WI38 (cell line): ENCODE data around the gene TMPRSS9.
"Not testable (repeated sequence)": the region's sequence is repeated elsewhere in the genome, so short reads cannot be mapped to it uniquely, and the experiment has no call there.

Experiments
- H3K4me3 ChIP-seq: 2 replicates; pipeline ENCODE4 v1.5.1; 2011; ENCODE audit warnings: low read depth, mild to moderate bottlenecking, control low read depth, low read length
- TF ChIP-seq, protein P1 (sequence below): IDR thresholded peaks from 2 replicates; pipeline ENCODE4 v1.5.1; 2012; ENCODE audit warnings: low read depth, mild to moderate bottlenecking, control low read depth, low read length

TMPRSS9 gene

DNA sequence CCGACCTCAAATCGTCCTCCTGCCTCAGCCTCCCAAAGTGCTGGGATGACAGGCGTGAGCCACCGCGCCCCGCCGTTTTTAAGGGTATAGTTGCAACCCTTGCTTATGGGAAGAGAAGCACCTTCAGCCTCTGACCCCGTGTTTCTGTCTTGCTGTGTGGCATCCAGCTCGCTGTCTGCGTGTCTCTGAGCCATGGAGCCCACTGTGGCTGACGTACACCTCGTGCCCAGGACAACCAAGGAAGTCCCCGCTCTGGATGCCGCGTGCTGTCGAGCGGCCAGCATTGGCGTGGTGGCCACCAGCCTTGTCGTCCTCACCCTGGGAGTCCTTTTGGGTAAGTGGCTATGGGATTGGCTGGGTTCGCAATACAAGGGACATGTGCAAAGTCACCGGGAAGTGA is 29.5 kb downstream of the TMPRSS9 start:
- TF ChIP-seq, protein P1, sequence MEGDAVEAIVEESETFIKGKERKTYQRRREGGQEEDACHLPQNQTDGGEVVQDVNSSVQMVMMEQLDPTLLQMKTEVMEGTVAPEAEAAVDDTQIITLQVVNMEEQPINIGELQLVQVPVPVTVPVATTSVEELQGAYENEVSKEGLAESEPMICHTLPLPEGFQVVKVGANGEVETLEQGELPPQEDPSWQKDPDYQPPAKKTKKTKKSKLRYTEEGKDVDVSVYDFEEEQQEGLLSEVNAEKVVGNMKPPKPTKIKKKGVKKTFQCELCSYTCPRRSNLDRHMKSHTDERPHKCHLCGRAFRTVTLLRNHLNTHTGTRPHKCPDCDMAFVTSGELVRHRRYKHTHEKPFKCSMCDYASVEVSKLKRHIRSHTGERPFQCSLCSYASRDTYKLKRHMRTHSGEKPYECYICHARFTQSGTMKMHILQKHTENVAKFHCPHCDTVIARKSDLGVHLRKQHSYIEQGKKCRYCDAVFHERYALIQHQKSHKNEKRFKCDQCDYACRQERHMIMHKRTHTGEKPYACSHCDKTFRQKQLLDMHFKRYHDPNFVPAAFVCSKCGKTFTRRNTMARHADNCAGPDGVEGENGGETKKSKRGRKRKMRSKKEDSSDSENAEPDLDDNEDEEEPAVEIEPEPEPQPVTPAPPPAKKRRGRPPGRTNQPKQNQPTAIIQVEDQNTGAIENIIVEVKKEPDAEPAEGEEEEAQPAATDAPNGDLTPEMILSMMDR: no peak
- no peak overlapping the region for H3K4me3 ChIP-seq

DNA sequence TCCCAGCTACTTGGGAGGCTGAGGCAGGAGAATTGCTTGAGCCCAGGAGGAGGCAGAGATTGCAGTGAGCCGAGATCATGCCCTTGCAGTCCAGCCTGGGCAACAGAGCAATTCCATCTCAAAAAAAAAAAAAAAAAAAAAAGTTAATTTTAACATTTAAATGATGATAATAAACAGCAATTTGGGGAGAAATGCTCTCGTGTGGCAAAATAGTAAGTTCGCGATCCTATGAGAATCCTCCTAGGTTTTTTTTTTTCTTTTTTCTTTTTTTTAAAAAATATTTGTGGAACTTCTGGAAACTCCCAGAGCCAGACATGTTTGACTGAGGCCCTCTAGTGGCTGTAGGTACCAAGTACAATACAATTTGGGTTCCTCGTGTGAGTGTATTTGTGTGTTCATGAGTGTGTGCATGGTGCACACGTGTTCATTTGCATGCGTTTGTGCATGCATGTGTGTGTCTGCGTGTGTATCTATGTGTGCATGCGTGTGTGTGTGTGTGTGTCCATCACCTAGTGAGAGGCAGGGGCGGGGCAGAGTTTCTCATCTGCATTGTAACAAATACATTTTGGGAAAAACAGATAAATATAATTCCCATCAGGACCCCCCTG is 31.2 kb downstream of the TMPRSS9 start:
- H3K4me3 ChIP-seq: no peak overlapping the region
- TF ChIP-seq, protein P1: peak; percentile 78

DNA sequence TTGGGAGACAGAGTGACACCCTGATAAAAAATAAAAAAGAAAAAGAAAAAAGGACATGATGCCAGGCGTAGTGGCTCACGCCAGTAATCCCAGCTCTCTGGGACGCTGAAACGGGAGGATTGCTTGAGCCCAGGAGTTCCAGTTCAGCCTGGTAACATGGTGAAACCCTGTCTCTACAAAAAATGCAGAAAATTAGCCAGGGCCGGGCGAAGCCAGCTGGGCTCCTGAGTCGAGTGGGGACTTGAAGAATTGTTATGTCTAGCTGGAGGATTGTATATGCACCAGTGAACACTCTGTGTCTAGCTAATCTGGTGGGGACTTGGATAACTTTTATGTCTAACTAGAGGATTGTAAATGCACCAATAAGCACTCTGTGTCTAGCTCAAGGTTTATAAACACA is 32.3 kb downstream of the TMPRSS9 start:
- TF ChIP-seq, protein P1: no peak
- no peak overlapping the region for H3K4me3 ChIP-seq

DNA sequence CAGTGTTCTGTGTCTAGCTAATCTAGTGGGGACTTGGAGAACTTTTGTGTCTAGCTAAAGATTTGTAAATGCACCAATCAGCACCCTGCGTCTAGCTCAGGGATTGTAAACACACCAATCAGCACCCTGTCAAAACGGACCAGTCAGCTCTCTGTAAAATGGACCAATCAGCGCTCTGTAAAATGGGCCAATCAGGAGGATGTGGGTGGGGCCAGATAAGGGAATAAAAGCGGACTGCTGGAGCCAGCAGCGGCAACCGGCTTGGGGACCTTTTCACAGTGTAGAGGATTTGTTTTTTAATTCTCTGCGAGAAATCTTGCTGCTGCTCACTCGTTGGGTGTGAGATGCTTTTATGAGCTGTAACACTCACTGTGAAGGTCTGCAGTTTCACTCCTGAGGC is 32.8 kb downstream of the TMPRSS9 start:
- H3K4me3 ChIP-seq: not testable (repeated sequence)

DNA sequence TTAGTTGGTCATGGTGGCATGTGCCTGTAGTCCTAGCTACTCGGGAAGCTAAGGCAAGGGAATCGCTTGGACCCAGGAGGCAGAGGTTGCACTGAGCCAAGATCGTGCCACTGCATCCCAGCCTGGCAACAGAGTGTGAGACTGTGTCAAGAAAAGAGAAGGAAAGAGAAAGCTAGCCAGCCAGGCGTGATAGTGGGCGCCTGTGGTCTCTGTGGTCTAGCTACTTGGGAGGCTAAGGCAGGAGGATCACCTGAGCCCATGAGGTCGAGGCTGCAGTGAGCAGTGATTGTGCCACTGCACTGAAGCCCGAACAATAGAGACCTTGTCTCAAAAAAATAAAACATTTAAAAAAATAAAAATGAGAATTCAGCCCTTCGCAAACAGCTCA is 34.0 kb downstream of the TMPRSS9 start:
- TF ChIP-seq, protein P1: no peak
- H3K4me3 ChIP-seq: no peak overlapping the region

DNA sequence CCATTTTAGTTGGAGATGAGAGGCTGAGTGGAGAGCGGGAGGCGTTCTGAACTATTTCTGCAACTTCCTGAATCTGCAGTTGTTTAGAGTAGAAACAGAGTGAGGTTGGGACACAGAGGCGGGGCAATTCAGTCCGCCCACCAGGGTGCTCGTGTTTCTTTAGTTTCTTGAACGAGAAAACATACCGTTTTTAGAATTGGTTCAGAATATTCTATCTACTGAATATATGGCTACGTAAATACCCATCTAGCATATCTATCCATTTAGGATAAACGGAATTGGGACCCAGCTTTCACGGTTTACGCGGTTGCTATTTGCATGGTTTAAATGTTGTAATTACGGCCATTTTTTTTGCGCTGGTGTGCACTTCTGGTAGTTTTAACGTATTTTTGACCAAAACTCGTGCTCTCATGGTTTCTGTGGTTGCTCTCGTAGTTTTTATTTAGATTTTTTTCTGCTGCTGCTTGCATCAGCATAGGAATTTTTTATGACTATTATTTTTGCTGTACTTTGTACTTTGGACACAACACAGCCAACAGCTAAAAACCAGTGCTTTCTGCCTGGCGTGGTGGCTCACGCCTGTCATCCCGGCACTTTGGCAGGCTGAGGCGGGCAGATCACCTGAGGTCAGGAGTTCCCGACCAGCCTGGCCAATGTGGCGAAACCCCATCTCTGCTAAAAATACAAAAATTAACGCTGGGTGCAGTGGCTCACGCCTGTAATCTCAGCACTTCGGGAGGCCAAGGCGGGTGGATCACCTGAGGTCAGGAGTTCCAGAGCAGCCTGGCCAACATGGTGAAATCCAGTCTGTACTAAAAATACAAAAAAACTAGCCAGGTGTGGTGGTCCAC is 34.6 kb downstream of the TMPRSS9 start:
- no peak overlapping the region for H3K4me3 ChIP-seq
- TF ChIP-seq, protein P1: no peak

DNA sequence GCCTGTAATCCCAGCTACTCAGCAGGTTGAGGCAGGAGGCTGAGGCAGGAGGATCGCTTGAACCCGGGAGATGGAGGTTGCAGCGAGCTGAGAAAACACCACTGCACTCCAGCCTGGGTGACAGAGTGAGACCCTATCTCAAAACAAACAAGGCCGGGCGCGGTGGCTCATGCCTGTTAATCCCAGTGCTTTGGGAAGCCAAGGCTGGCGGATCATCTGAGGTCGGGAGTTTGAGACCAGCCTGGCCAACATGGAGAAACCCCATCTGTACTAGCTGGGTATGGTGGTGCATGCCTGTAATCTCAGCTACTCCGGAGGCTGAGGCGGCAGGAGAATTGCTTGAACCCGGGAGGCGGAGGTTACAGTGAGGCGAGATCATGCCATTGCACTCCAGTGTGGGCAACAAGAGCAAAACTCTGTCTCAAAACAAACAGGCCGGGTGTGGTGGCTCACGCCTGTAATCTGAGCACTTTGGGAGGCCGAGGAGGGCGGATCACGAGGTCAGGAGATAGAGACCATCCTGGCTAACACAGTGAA is 35.3 kb downstream of the TMPRSS9 start:
- H3K4me3 ChIP-seq: not testable (repeated sequence)

DNA sequence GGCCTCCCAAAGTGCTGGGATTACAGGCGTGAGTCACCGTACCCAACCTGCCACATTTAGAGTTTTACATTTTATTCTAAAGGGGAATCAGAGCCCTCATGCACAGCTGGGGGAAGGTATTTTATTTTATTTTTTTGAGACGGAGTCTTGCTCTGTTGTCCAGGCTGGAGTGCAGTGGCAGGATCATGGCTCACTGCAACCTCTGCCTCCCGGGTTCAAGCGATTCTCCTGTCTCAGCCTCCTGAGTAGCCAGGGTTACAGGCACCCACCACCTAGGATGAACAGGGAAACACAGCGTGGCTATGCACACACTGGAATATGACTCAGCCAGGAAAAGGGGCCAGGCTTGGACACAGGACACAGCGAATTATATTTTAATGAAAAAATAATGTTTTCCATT is 37.1 kb downstream of the TMPRSS9 start:
- not testable (repeated sequence) for H3K4me3 ChIP-seq

DNA sequence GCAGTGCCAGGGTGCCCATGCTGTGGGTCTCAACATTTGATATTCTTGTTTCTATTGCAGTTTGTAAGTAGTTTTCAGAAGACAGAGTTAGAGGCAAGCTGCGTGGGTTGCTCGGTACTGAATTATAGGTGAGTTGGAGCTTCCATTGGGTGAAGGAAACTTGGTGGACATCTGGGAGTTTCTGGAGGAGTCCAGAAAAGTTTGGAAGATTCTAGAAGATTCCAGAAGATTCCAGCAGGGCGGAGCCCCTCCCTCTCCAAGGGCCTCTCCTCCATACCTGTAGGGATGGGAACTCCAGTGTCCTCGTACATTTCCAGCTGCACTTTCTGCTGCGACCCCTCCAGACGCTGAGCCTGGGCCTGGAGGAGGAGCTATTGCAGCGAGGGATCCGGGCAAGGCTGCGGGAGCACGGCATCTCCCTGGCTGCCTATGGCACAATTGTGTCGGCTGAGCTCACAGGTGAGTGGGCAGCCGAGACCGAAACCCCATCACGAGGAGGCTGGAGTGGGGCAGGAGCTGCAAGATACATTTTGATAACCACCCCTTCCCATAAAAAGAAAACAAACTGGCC is 38.8 kb downstream of the TMPRSS9 start:
- TF ChIP-seq, protein P1: no peak
- H3K4me3 ChIP-seq: no peak overlapping the region
